Glutamatergic neuron (in vitro differentiated cells): ENCODE results near the gene PACRG. TPM values are rescaled to one million over a fixed set of nuclear protein-coding genes. Genes with fewer than 3 reads are reported as not detected.
A peak's percentile ranks its signal among the peaks of the same experiment; 100 is the strongest.

Source experiments
- DNase-seq: peaks from one replicate; pipeline ENCODE4 v3.0.0; 2022
- H3K27ac Mint-ChIP-seq: one replicate; pipeline ENCODE4 v1.8.0; 2020; ENCODE audit warnings: mild to moderate bottlenecking, mixed read lengths, inconsistent platforms; ENCODE audit not compliant: unreplicated experiment
- H3K27me3 Mint-ChIP-seq: one replicate; pipeline ENCODE4 v1.8.0; 2020; ENCODE audit warnings: mild to moderate bottlenecking, moderate library complexity, mixed read lengths, inconsistent platforms; ENCODE audit not compliant: unreplicated experiment
- H3K36me3 Mint-ChIP-seq: one replicate; pipeline ENCODE4 v1.8.0; 2020; ENCODE audit warnings: mild to moderate bottlenecking, mixed read lengths, inconsistent platforms; ENCODE audit not compliant: unreplicated experiment
- H3K4me1 Mint-ChIP-seq: one replicate; pipeline ENCODE4 v1.8.0; 2020; ENCODE audit warnings: mild to moderate bottlenecking, low read depth, mixed read lengths, inconsistent platforms; ENCODE audit not compliant: unreplicated experiment
- H3K4me3 Mint-ChIP-seq: one replicate; pipeline ENCODE4 v1.8.0; 2020; ENCODE audit warnings: mild to moderate bottlenecking, mixed read lengths, inconsistent platforms; ENCODE audit not compliant: unreplicated experiment
- H3K9me3 Mint-ChIP-seq: one replicate; pipeline ENCODE4 v1.8.0; 2020; ENCODE audit warnings: mild to moderate bottlenecking, moderate library complexity, mixed read lengths, inconsistent platforms; ENCODE audit not compliant: unreplicated experiment
- total RNA-seq: library from RNA; stranded (reverse); fragmentation: NEBNext Ultra II Directional; extraction: Animal tissue kit (Norgen Biotek cat#: 25700); gene quantifications from one replicate; pipeline ENCODE4 v1.2.1, GENCODE V29; 2021; ENCODE audit not compliant: unreplicated experiment
- TF ChIP-seq, protein P1 (sequence below): fragments of 200-600 bp; sonication (generic); IDR thresholded peaks from one replicate; pipeline ENCODE4 v1.5.0; 2021; ENCODE audit not compliant: partially characterized antibody, unreplicated experiment

The PACRG gene
- total RNA-seq, 1 donor from 2014 or later: not detected

DNA sequence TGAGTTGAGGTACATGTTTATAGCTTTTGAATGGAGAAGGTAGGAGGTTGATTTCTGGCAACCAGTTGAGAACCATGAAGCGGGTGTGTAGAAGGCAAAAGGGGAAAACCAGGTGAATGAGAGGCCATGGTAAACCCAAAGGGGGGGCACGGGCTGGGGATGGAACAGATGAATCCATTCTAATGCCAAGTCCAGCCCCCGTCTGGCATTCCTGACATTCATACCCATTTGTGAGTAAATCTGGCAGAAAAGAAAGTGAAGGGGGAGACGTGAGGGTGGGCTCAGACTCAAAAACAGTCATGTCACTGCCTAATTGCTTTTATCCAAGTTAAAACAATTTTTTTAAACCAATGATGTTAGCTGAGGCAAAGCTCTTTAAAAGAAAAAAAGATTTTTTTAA, 513.9 kb downstream of the PACRG start:
- no peaks in the 10 kb centered on the region for H3K9me3 Mint-ChIP-seq
- H3K4me1 Mint-ChIP-seq: peaks cover 8% of the 10 kb centered on the region
- DNase-seq: no peak
- no peak overlapping the region for H3K27ac Mint-ChIP-seq
- no peaks in the 10 kb centered on the region for H3K36me3 Mint-ChIP-seq
- no peaks in the 10 kb centered on the region for H3K27me3 Mint-ChIP-seq
- TF ChIP-seq, protein P1, sequence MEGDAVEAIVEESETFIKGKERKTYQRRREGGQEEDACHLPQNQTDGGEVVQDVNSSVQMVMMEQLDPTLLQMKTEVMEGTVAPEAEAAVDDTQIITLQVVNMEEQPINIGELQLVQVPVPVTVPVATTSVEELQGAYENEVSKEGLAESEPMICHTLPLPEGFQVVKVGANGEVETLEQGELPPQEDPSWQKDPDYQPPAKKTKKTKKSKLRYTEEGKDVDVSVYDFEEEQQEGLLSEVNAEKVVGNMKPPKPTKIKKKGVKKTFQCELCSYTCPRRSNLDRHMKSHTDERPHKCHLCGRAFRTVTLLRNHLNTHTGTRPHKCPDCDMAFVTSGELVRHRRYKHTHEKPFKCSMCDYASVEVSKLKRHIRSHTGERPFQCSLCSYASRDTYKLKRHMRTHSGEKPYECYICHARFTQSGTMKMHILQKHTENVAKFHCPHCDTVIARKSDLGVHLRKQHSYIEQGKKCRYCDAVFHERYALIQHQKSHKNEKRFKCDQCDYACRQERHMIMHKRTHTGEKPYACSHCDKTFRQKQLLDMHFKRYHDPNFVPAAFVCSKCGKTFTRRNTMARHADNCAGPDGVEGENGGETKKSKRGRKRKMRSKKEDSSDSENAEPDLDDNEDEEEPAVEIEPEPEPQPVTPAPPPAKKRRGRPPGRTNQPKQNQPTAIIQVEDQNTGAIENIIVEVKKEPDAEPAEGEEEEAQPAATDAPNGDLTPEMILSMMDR: no peak
- no peak overlapping the region for H3K4me3 Mint-ChIP-seq

DNA sequence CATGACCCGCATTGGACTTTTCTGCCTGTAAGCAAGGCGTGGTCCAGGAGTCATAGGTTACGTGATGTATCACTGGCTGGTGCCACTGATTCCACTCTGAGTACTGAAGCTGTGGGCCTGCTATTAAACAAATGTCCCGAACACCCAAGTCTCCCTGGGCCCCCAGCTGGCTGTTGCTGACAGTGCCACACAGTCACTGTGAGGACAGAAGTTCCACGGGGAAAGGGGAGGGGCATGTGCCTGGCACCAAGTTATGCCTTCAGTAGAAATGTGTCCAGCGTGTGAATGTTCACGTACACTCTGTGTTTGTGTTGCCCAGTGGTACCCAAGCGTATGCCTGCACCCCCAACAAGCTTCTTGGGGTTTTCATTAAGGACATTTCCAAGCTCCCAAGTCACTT, 515.3 kb downstream of the PACRG start:
- Mint-ChIP-seq H3K4me3 (no peak overlapping the region), H3K4me1 (peaks cover 19% of the 10 kb centered on the region), H3K27me3 (no peaks in the 10 kb centered on the region), H3K9me3 (no peaks in the 10 kb centered on the region), H3K27ac (no peak overlapping the region), H3K36me3 (no peaks in the 10 kb centered on the region)
- DNase-seq: no peak
- TF ChIP-seq, protein P1: no peak

DNA sequence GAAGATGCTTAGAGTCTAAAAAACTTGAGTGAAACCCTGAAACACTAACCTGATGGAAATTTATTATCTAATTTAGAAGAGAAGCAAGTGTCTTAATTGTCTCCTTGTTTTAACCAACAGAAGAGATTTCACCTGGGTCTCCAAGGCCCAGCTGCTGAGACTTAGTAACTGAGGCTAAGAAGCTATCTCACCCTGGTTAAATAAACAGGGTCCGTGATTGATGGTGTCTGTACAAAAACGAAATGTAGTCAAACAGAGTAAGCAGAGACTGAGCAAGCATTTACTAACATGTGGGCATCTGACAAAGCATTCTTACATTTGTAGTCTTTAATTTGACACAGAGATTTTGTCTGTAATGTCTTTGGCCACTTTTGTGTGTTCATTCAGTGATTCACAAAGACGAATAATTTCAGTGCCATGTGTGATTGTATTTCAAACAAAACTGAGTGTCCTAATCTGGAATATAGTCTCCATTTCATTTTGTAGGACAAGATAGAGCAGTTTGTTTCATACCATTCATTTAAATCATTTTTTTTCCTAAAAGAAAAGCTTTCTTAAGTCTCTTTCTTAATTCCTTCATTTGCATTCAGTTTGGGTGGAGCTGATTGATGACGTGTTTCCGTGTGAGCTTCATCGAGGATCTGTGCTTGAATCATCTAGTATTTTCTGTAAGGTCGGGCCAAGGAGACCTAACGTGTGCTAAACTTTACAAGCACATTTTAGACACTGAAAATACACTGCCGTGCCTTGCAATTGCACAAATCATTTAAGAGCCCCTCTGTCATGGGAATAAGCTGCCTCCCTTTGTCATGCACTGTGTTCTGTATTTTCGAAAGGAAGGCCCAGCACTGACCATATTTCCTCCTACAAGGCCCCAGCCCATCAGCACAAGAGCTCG, 516.2 kb downstream of the PACRG start:
- H3K27ac Mint-ChIP-seq: peak overlapping the region; percentile 44
- H3K9me3 Mint-ChIP-seq: no peaks in the 10 kb centered on the region
- no peaks in the 10 kb centered on the region for H3K27me3 Mint-ChIP-seq
- H3K4me3 Mint-ChIP-seq: no peak overlapping the region
- no peak for DNase-seq
- TF ChIP-seq, protein P1: no peak
- H3K36me3 Mint-ChIP-seq: no peaks in the 10 kb centered on the region
- H3K4me1 Mint-ChIP-seq: peaks cover 20% of the 10 kb centered on the region

DNA sequence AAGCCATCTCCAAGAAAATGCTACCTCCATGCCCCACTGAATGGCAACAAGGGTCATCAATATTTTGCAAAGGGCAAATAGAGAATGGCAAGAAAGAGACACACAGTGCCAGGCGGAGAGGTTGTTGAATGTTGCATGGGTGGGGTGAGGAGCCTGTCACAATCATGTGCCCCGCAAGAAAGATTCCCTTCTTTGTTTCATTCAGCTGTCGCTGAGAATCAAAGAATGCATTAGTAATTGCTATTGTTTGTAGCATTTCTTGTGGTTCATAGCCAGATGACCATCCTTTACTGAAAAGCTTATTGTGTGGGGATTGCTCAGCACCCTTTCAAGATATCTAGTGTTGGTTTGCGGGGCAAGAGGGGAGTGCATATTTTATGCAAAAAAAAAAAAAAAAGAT, 520.3 kb downstream of the PACRG start:
- Mint-ChIP-seq H3K36me3 (no peaks in the 10 kb centered on the region), H3K4me1 (peaks cover 20% of the 10 kb centered on the region), H3K9me3 (no peaks in the 10 kb centered on the region), H3K27ac (no peak overlapping the region), H3K4me3 (no peak overlapping the region), H3K27me3 (no peaks in the 10 kb centered on the region)
- DNase-seq: no peak
- TF ChIP-seq, protein P1: no peak

DNA sequence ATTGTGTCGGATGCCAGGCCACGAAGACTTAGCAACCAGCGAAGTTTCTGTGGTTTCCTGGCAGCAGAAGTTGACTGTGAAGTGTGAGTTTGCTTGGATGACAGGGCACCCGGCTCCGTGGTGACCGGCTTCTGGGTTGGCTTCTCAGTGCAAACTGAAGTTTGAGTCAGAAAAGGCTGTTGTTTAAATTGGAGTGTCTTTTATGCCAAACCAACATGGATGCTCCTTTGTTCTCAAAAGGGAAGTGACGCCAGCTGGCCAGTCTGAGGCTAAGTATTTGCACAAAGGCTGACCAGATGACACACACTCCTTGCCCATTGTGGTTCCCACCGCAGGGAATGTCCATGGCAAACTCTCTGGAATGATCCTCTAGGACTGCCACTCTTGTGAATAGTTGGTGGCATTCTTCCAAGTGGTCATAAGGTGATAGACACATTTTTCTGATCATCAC, 521.9 kb downstream of the PACRG start:
- Mint-ChIP-seq H3K4me3 (no peak overlapping the region), H3K4me1 (peaks cover 15% of the 10 kb centered on the region), H3K27ac (no peak overlapping the region), H3K27me3 (no peaks in the 10 kb centered on the region), H3K36me3 (no peaks in the 10 kb centered on the region), H3K9me3 (no peaks in the 10 kb centered on the region)
- TF ChIP-seq, protein P1: no peak
- DNase-seq: no peak
